Liver (tissue), 9 donors: ENCODE data around the gene RALGPS2. TPM values are rescaled to one million over a fixed set of nuclear protein-coding genes. Genes with fewer than 3 reads are reported as not detected.

Experiments used
- DNase-seq: peaks from one replicate; pipeline ENCODE4 v3.0.0-alpha.2; 2017; ENCODE audit warnings: low spot score
- H3K27ac ChIP-seq, 2 donors: one replicate each; pipeline ENCODE4 v1.7.0; 2013; ENCODE audit warnings: inconsistent platforms in 2 of 2, low read length in 2 of 2, control low read depth in 1 of 2, low read depth in 1 of 2, mild to moderate bottlenecking in 1 of 2
- H3K27me3 ChIP-seq, 4 donors: one replicate each; pipeline versions ENCODE4 v1.6.1 to v1.7.0; 2013; ENCODE audit warnings: low read length in 3 of 4, inconsistent platforms in 1 of 4, mild to moderate bottlenecking in 1 of 4, moderate library complexity in 1 of 4; ENCODE audit not compliant: control insufficient read depth in 4 of 4, insufficient read depth in 4 of 4
- H3K36me3 ChIP-seq, 4 donors: one replicate each; pipeline versions ENCODE4 v1.6.1 to v1.7.0; 2013; ENCODE audit warnings: low read length in 3 of 4, mild to moderate bottlenecking in 3 of 4, low read depth in 1 of 4, moderate library complexity in 1 of 4; ENCODE audit not compliant: control insufficient read depth in 4 of 4, insufficient read depth in 3 of 4
- H3K4me1 ChIP-seq, 4 donors: one replicate each; pipeline versions ENCODE4 v1.6.1 to v1.7.0; 2013; ENCODE audit warnings: low read length in 3 of 4, mild to moderate bottlenecking in 3 of 4, moderate library complexity in 1 of 4; ENCODE audit not compliant: control insufficient read depth in 4 of 4, insufficient read depth in 4 of 4
- H3K4me3 ChIP-seq, 3 donors: one replicate each; pipeline versions ENCODE4 v1.6.1 to v1.7.0; 2013; ENCODE audit warnings: low read length in 3 of 3, control low read depth in 1 of 3, low read depth in 1 of 3, mild to moderate bottlenecking in 1 of 3
- H3K9ac ChIP-seq, 2 donors: one replicate each; pipeline ENCODE4 v1.7.0; 2013; ENCODE audit warnings: low read length in 2 of 2, mild to moderate bottlenecking in 2 of 2, moderate library complexity in 2 of 2, control low read depth in 1 of 2, low read depth in 1 of 2
- H3K9me3 ChIP-seq, 4 donors: one replicate each; pipeline versions ENCODE4 v1.6.1 to v1.7.0; 2013; ENCODE audit warnings: low read length in 3 of 4; ENCODE audit not compliant: control insufficient read depth in 4 of 4
- ATF3 ChIP-seq: IDR thresholded peaks from 2 replicates; pipeline ENCODE4 v1.6.1; 2016; ENCODE audit warnings: antibody characterized with exemption
- CTCF ChIP-seq: fragments of 150-350 bp; IDR thresholded peaks from 2 replicates; pipeline ENCODE4 v1.5.1; 2017; ENCODE audit warnings: improper control_type of control experiment, low read depth, low read length; ENCODE audit not compliant: missing input control
- EGR1 ChIP-seq, 2 donors: IDR thresholded peaks; 2 replicates each; pipeline ENCODE4 v1.6.1; 2016 to 2018; ENCODE audit warnings: antibody characterized with exemption in 2 of 2, low read depth in 2 of 2
- GABPA ChIP-seq, 2 donors: IDR thresholded peaks in 1 of 2; conservative IDR thresholded peaks in 1 of 2; 2 replicates each; pipeline ENCODE4 v1.6.1; 2016; ENCODE audit warnings: antibody characterized with exemption in 2 of 2, mild to moderate bottlenecking in 1 of 2, moderate library complexity in 1 of 2
- HNF4G ChIP-seq: IDR thresholded peaks from 2 replicates; pipeline ENCODE4 v1.6.1; 2016; ENCODE audit warnings: antibody characterized with exemption
- MAX ChIP-seq: IDR thresholded peaks from 2 replicates; pipeline ENCODE4 v1.6.1; 2016; ENCODE audit warnings: antibody characterized with exemption
- NR2F2 ChIP-seq: IDR thresholded peaks from 2 replicates; pipeline ENCODE4 v1.6.1; 2016; ENCODE audit warnings: antibody characterized with exemption
- REST ChIP-seq: IDR thresholded peaks from 2 replicates; pipeline ENCODE4 v1.6.1; 2016; ENCODE audit warnings: antibody characterized with exemption, mild to moderate bottlenecking
- RXRA ChIP-seq, 2 donors: IDR thresholded peaks; 2 replicates each; pipeline ENCODE4 v1.6.1; 2017 to 2018; ENCODE audit warnings: antibody characterized with exemption in 2 of 2, mild to moderate bottlenecking in 1 of 2
- TAF1 ChIP-seq: conservative IDR thresholded peaks from 2 replicates; pipeline ENCODE4 v1.6.1; 2016; ENCODE audit warnings: antibody characterized with exemption, mild to moderate bottlenecking
- YY1 ChIP-seq: IDR thresholded peaks from 2 replicates; pipeline ENCODE4 v1.6.1; 2016; ENCODE audit warnings: antibody characterized with exemption, mild to moderate bottlenecking
- WGBS: extraction: QIAGEN DNeasy Blood & Tissue Kit; methylation state at CpG from one replicate; pipeline ENCODE4 v1.1.7; 2013; 5-methylcytosine and 5-hydroxymethylcytosine counted together
- polyA plus RNA-seq, 2 donors: library from polyadenylated mRNA; stranded (reverse) in 1 of 2; unstranded in 1 of 2; fragments of 200-250 nt in 1 of 2; fragments of >200 nt in 1 of 2; fragmentation: Nextera tagmentation in 1 of 2; extraction: Ambion mirVana in 1 of 2; gene quantifications; one replicate each; pipeline versions ENCODE4 v1.2.1 to v1.2.3, GENCODE V29; 2013 to 2015
- total RNA-seq, 2 donors: library from RNA; depleted of rRNA; stranded (reverse); fragments of >200 nt; gene quantifications; one replicate each; pipeline ENCODE4 v1.2.3, GENCODE V29; 2014
- donor health status: healthy.
- donor health status: healthy.
- donor health status: healthy.
- donor health status: healthy.
- donor health status: healthy.

The RALGPS2 gene
- total and polyA plus RNA-seq, 4 donors: 8.1 to 39.2 (median 16.9) TPM

- no peak overlapping the region for H3K4me3 ChIP-seq
- 84% methylated on average over 2 of the region's 2 CpGs for WGBS
- no peak for DNase-seq
Measured at GRCh38 chr1:178781533-178782330, 56.7 kb downstream of the RALGPS2 start.

GRCh38 chr1:178784131-178784536 lies 59.1 kb downstream of the RALGPS2 start:
- peaks cover 0 to 6% (median 3%) of the 10 kb centered on the region in 4 donors for H3K36me3 ChIP-seq
- no peak overlapping the region for H3K9ac ChIP-seq
- H3K27ac ChIP-seq: no peak overlapping the region
- no peak for DNase-seq
- WGBS: 89% methylated on average over 2 of the region's 2 CpGs
- no peaks in the 10 kb centered on the region for H3K9me3 ChIP-seq
- H3K4me3 ChIP-seq: no peak overlapping the region
- no peaks in the 10 kb centered on the region for H3K27me3 ChIP-seq
- TF ChIP-seq NR2F2 (no peak), TAF1 (no peak), RXRA (IDR thresholded peaks at IDR 0.05) (no peak), CTCF (no peak), MAX (no peak), EGR1 (IDR thresholded peaks at IDR 0.05; ENCODE audit: low read depth in 2 of 2) (no peak), REST (no peak), YY1 (no peak), GABPA (IDR thresholded peaks at IDR 0.05 in 1 of 2, conservative IDR thresholded peaks at IDR 0.05 in 1 of 2) (no peak), HNF4G (no peak), ATF3 (no peak)
- H3K4me1 ChIP-seq: no peaks in the 10 kb centered on the region

More at GRCh38 chr1:178781533-178782330, 56.7 kb downstream of the RALGPS2 start:
- no peak overlapping the region for H3K27ac ChIP-seq
- H3K27me3 ChIP-seq: no peaks in the 10 kb centered on the region
- no peak overlapping the region for H3K9ac ChIP-seq
- peaks cover 0 to 6% (median 0%) of the 10 kb centered on the region in 4 donors for H3K36me3 ChIP-seq
- TF ChIP-seq GABPA (IDR thresholded peaks at IDR 0.05 in 1 of 2, conservative IDR thresholded peaks at IDR 0.05 in 1 of 2): no peak
- H3K9me3 ChIP-seq: no peaks in the 10 kb centered on the region
- no peaks in the 10 kb centered on the region for H3K4me1 ChIP-seq
